ENCODE results near the gene EML1.

- TF ChIP-seq, protein P1, sequence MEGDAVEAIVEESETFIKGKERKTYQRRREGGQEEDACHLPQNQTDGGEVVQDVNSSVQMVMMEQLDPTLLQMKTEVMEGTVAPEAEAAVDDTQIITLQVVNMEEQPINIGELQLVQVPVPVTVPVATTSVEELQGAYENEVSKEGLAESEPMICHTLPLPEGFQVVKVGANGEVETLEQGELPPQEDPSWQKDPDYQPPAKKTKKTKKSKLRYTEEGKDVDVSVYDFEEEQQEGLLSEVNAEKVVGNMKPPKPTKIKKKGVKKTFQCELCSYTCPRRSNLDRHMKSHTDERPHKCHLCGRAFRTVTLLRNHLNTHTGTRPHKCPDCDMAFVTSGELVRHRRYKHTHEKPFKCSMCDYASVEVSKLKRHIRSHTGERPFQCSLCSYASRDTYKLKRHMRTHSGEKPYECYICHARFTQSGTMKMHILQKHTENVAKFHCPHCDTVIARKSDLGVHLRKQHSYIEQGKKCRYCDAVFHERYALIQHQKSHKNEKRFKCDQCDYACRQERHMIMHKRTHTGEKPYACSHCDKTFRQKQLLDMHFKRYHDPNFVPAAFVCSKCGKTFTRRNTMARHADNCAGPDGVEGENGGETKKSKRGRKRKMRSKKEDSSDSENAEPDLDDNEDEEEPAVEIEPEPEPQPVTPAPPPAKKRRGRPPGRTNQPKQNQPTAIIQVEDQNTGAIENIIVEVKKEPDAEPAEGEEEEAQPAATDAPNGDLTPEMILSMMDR (IDR thresholded peaks at IDR 0.05) = no peak
- TF ChIP-seq POLR2AphosphoS5 (IDR thresholded peaks at IDR 0.05) = no peak
- no peak for TF ChIP-seq POLR2A (IDR thresholded peaks at IDR 0.05)
- TF ChIP-seq EP300 (IDR thresholded peaks at IDR 0.05) = no peak
These were observed 13.5 kb upstream of the EML1 start for GRCh38 chr14:99779751-99780150.

Data from stomach (tissue), 4 donors.